ENCODE results near the gene PLEKHH2. TPM values are rescaled to one million over a fixed set of nuclear protein-coding genes. Genes with fewer than 3 reads are reported as not detected.
"Not testable (repeated sequence)": the region's sequence is repeated elsewhere in the genome, so short reads cannot be mapped to it uniquely, and the experiment has no call there.

The PLEKHH2 gene
- total RNA-seq, 4 donors from 2014 or later, result 6.8 to 77.3 (median 11.5) TPM

GRCh38 chr2:43724728-43725526, 87.9 kb downstream of the PLEKHH2 start:
- TF ChIP-seq POLR2A (IDR thresholded peaks at IDR 0.05) (no peak), EP300 (IDR thresholded peaks at IDR 0.05) (no peak), POLR2AphosphoS5 (IDR thresholded peaks at IDR 0.05) (no peak), CTCF (IDR thresholded peaks at IDR 0.05) (no peak)

GRCh38 chr2:43725711-43726246, 88.7 kb downstream of the PLEKHH2 start:
- Histone ChIP-seq H3K9me3 (no peaks in the 10 kb centered on the region), H3K27ac (no peak overlapping the region), H3K4me1 (no peaks in the 10 kb centered on the region), H3K27me3 (no peaks in the 10 kb centered on the region), H3K4me3 (no peak overlapping the region), H3K36me3 (peaks cover 3% of the 10 kb centered on the region)
- TF ChIP-seq CTCF (IDR thresholded peaks at IDR 0.05) (no peak), EP300 (IDR thresholded peaks at IDR 0.05) (no peak)
- 91% methylated on average over 3 of the region's 3 CpGs for WGBS
- DNase-seq (ENCODE audit: low spot score in 2 of 2), result no peak

More at GRCh38 chr2:43724728-43725526, 87.9 kb downstream of the PLEKHH2 start:
- H3K9me3 ChIP-seq, result no peaks in the 10 kb centered on the region
- H3K4me1 ChIP-seq, result no peaks in the 10 kb centered on the region
- WGBS, result 77% methylated on average over 4 of the region's 4 CpGs
- no peak for DNase-seq (ENCODE audit: low spot score in 2 of 2)
- H3K27ac ChIP-seq, result no peak overlapping the region
- no peak overlapping the region for H3K4me3 ChIP-seq
- no peaks in the 10 kb centered on the region for H3K27me3 ChIP-seq
- peaks cover 3% of the 10 kb centered on the region for H3K36me3 ChIP-seq

DNA sequence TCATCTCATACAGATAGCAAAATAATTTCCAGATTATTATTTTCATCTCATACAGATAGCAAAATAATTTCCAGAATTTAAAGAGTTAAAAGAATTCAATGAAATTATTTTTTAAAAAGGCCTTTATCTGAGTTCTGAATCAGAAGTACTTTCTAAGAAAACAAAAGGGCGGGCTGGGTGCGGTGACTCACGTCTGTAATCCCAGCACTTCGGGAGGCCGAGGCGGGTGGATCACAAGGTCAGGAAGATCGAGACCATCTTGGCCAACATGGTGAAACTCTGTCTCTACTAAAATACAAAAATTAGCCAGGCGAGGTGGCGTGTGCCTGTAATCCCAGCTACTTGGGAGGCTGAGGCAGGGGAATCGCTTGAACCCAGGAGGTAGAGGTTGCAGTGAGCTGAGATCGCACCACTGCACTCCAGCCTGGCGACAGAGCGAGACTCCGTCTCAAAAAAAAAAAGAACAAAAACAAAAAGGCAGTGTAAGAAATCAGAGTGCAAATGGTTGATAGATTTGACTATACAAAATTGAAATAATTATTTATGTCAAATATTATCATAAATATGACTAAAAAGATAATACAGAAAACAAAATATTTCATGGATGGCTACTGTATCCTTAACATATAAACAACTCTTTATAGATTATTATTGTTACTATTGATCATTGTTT, 90.0 kb downstream of the PLEKHH2 start:
- not testable (repeated sequence) for H3K27ac ChIP-seq; H3K4me1 ChIP-seq; H3K36me3 ChIP-seq; H3K9me3 ChIP-seq; DNase-seq (ENCODE audit: low spot score in 2 of 2); H3K4me3 ChIP-seq; H3K27me3 ChIP-seq
- 69% methylated on average over 14 of the region's 14 CpGs for WGBS

GRCh38 chr2:43727634-43728014, 90.6 kb downstream of the PLEKHH2 start:
- H3K36me3 ChIP-seq, result peaks cover 3% of the 10 kb centered on the region
- no peak for TF ChIP-seq CTCF (IDR thresholded peaks at IDR 0.05)
- no peak for TF ChIP-seq EP300 (IDR thresholded peaks at IDR 0.05)
- WGBS, result 96% methylated on average over 2 of the region's 2 CpGs
- H3K4me1 ChIP-seq, result no peaks in the 10 kb centered on the region
- no peaks in the 10 kb centered on the region for H3K9me3 ChIP-seq
- H3K27ac ChIP-seq, result no peak overlapping the region
- H3K27me3 ChIP-seq, result no peaks in the 10 kb centered on the region
- no peak for DNase-seq (ENCODE audit: low spot score in 2 of 2)
- H3K4me3 ChIP-seq, result no peak overlapping the region

DNA sequence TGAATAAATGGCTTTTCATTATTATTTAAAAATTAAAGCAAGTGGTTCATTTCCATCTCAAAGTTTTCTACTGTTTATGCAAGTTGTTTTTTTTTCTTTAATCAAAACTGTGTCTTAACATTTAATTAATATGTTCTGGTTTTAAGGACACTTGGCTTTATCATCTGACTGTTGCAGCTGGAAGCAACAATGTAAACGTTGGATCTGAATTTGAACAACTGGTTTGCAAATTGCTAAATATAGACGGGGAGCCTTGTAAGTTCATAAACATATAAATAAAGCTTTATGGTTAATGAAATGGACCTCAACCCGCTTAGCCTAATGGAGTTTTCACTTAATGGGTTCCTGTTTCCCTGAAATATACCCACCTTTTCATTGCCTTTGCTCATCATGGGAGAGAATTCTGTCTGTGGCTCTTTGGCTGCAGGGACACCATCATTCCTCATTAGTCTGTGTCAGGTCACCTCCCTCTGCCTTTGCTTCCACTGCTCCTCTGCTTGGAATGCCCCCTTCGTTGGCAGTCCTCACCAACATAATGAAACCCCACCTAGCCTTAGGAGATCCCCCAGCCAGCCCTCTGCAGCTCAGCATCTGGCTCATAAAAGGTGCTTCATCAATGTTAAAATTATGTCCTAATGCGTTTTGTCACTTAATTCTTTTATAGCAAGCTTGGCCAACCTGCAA, 92.6 kb downstream of the PLEKHH2 start:
- TF ChIP-seq EP300 (IDR thresholded peaks at IDR 0.05) (no peak), POLR2A (IDR thresholded peaks at IDR 0.05) (no peak), POLR2AphosphoS5 (IDR thresholded peaks at IDR 0.05) (no peak), CTCF (IDR thresholded peaks at IDR 0.05) (no peak)
- no peaks in the 10 kb centered on the region for H3K9me3 ChIP-seq
- no peak for DNase-seq (ENCODE audit: low spot score in 2 of 2)
- no peaks in the 10 kb centered on the region for H3K27me3 ChIP-seq
- WGBS, result 67% methylated on average over 5 of the region's 5 CpGs
- H3K4me1 ChIP-seq, result no peaks in the 10 kb centered on the region
- peaks cover 3% of the 10 kb centered on the region for H3K36me3 ChIP-seq
- no peak overlapping the region for H3K27ac ChIP-seq
- H3K4me3 ChIP-seq, result no peak overlapping the region

All from suprapubic skin (tissue), 4 donors.